GM23338 (cell line): ENCODE measurements around the gene CBFA2T2. TPM values are rescaled to one million over a fixed set of nuclear protein-coding genes. Genes with fewer than 3 reads are reported as not detected.

Source experiments
- ATAC-seq: fragments of 200-7000 bp; cut with Tn5 transposase; 3 replicates; pipeline ENCODE4 v1.9.1; 2020
- DNase-seq: peaks from one replicate; pipeline ENCODE4 v3.0.0-alpha.2; 2015; ENCODE audit warnings: low spot score
- H2AFZ ChIP-seq: fragments of 200-600 bp; sonication (generic); 2 replicates; pipeline ENCODE4 v1.8.0; 2016; ENCODE audit warnings: antibody characterized with exemption, mild to moderate bottlenecking, moderate library complexity
- H3F3A ChIP-seq: fragments of 200-600 bp; sonication (generic); replicated peaks from 2 replicates; pipeline ENCODE4 v1.8.0; 2017; ENCODE audit warnings: antibody characterized with exemption, mixed run types, low read depth
- H3K27ac ChIP-seq: fragments of 200-600 bp; sonication (generic); 2 replicates; pipeline ENCODE4 v1.6.1; 2016; ENCODE audit warnings: low read depth
- H3K27me3 ChIP-seq: fragments of 200-600 bp; sonication (generic); 2 replicates; pipeline ENCODE4 v1.8.0; 2016; ENCODE audit warnings: mild to moderate bottlenecking, mixed run types, moderate library complexity; ENCODE audit not compliant: insufficient read depth
- H3K36me3 ChIP-seq: fragments of 200-600 bp; sonication (generic); 2 replicates; pipeline ENCODE4 v1.8.0; 2016; ENCODE audit warnings: mild to moderate bottlenecking; ENCODE audit not compliant: insufficient read depth
- H3K4me1 ChIP-seq: fragments of 200-600 bp; sonication (generic); 2 replicates; pipeline ENCODE4 v1.8.0; 2016; ENCODE audit warnings: mild to moderate bottlenecking, moderate library complexity; ENCODE audit not compliant: insufficient read depth
- H3K4me2 ChIP-seq: fragments of 200-600 bp; sonication (generic); 2 replicates; pipeline ENCODE4 v1.7.1; 2017; ENCODE audit warnings: mixed run types
- H3K4me3 ChIP-seq: fragments of 200-600 bp; sonication (generic); 2 replicates; pipeline ENCODE4 v1.6.1; 2016; ENCODE audit warnings: mixed run types
- H3K79me2 ChIP-seq: fragments of 200-600 bp; sonication (generic); replicated peaks from 2 replicates; pipeline ENCODE4 v1.8.0; 2017; ENCODE audit warnings: mild to moderate bottlenecking; ENCODE audit not compliant: insufficient read depth
- H3K9me2 ChIP-seq: fragments of 200-600 bp; sonication (generic); 2 replicates; pipeline ENCODE4 v1.8.0; 2017; ENCODE audit not compliant: insufficient read depth
- H4K20me1 ChIP-seq: fragments of 200-600 bp; sonication (generic); replicated peaks from 2 replicates; pipeline ENCODE4 v1.8.0; 2017; ENCODE audit warnings: mild to moderate bottlenecking; ENCODE audit not compliant: insufficient read depth
- H3K27ac Mint-ChIP-seq: 2 replicates; pipeline ENCODE4 v1.8.0; 2020; ENCODE audit warnings: inconsistent platforms, mild to moderate bottlenecking, moderate library complexity, mixed read lengths
- H3K27me3 Mint-ChIP-seq: 3 replicates; pipeline ENCODE4 v1.8.0; 2022; ENCODE audit warnings: low read depth, mild to moderate bottlenecking, moderate library complexity, mixed read lengths, inconsistent platforms; ENCODE audit not compliant: insufficient read depth, poor library complexity
- H3K36me3 Mint-ChIP-seq: 3 replicates; pipeline ENCODE4 v1.8.0; 2021; ENCODE audit warnings: low read depth, mild to moderate bottlenecking, inconsistent platforms, moderate library complexity, mixed read lengths
- H3K4me1 Mint-ChIP-seq: 3 replicates; pipeline ENCODE4 v1.8.0; 2020; ENCODE audit warnings: mild to moderate bottlenecking, inconsistent platforms, mixed read lengths
- H3K4me3 Mint-ChIP-seq: 3 replicates; pipeline ENCODE4 v1.8.0; 2021; ENCODE audit warnings: moderate library complexity, mild to moderate bottlenecking, inconsistent platforms, mixed read lengths
- H3K9me3 Mint-ChIP-seq: 3 replicates; pipeline ENCODE4 v1.8.0; 2020; ENCODE audit warnings: moderate library complexity, mild to moderate bottlenecking, inconsistent platforms, mixed read lengths
- EZH2 ChIP-seq: fragments of 200-600 bp; sonication (generic); IDR thresholded peaks from one replicate; pipeline ENCODE4 v1.8.0; 2017; ENCODE audit warnings: antibody characterized with exemption, mild to moderate bottlenecking, low read depth; ENCODE audit not compliant: unreplicated experiment
- EZH2phosphoT487 ChIP-seq: fragments of 200-600 bp; sonication (generic); IDR thresholded peaks from one replicate; pipeline ENCODE4 v1.8.1; 2018; ENCODE audit warnings: antibody characterized with exemption; ENCODE audit not compliant: unreplicated experiment
- JUNB ChIP-seq: IDR thresholded peaks from one replicate; pipeline ENCODE4 v1.6.1; 2016; ENCODE audit warnings: antibody characterized with exemption; ENCODE audit not compliant: unreplicated experiment
- NANOG ChIP-seq: IDR thresholded peaks from 2 replicates; pipeline ENCODE4 v1.6.1; 2016; ENCODE audit warnings: antibody characterized with exemption, borderline replicate concordance
- STAT1 ChIP-seq: IDR thresholded peaks from one replicate; pipeline ENCODE4 v1.6.1; 2016; ENCODE audit warnings: antibody characterized with exemption; ENCODE audit not compliant: unreplicated experiment
- ZNF114 ChIP-seq: fragments of 250-450 bp; sonication (Bioruptor Pico); IDR thresholded peaks from 2 replicates; pipeline ENCODE4 v1.5.0; 2020; ENCODE audit warnings: mild to moderate bottlenecking, moderate library complexity
- ZNF331 ChIP-seq: fragments of 250-450 bp; sonication (Bioruptor Pico); IDR thresholded peaks from 2 replicates; pipeline ENCODE4 v1.5.0; 2020; ENCODE audit warnings: low read depth, mild to moderate bottlenecking, moderate library complexity
- polyA plus RNA-seq: library from polyadenylated mRNA; unstranded; fragments of >200 nt; fragmentation: Nextera tagmentation; extraction: Ambion mirVana; gene quantifications from 2 replicates; pipeline ENCODE4 v1.2.1, GENCODE V29; 2016
- total RNA-seq: library from RNA; depleted of rRNA; stranded (reverse); fragments of >200 nt; shearing (Covaris generic); gene quantifications from 2 replicates; pipeline ENCODE4 v1.2.3, GENCODE V29; 2014
- TF ChIP-seq, protein P1 (sequence below): IDR thresholded peaks from 2 replicates; pipeline ENCODE4 v1.6.1; 2016; ENCODE audit warnings: antibody characterized with exemption
- TF ChIP-seq, protein P2 (sequence below): fragments of 250-450 bp; sonication (Bioruptor Pico); IDR thresholded peaks from 2 replicates; pipeline ENCODE4 v1.5.0; 2020; ENCODE audit warnings: mild to moderate bottlenecking, moderate library complexity
- TF ChIP-seq, protein P3 (sequence below): IDR thresholded peaks from one replicate; pipeline ENCODE4 v1.6.1; 2018; ENCODE audit warnings: antibody characterized with exemption; ENCODE audit not compliant: unreplicated experiment
- TF ChIP-seq, protein P4 (sequence below), 2 experiments: fragments of 200-600 bp in 1 of 2; sonication (generic) in 1 of 2; conservative IDR thresholded peaks; 2 replicates each; pipeline versions ENCODE4 v1.5.1 to v1.6.1; 2016 to 2017; ENCODE audit warnings: antibody characterized with exemption in 2 of 2, low read depth in 2 of 2, mild to moderate bottlenecking in 2 of 2, moderate library complexity in 1 of 2

The CBFA2T2 gene
- total and polyA plus RNA-seq, 2 experiments from 2014 or later = 12.7 to 15.8 TPM

DNA sequence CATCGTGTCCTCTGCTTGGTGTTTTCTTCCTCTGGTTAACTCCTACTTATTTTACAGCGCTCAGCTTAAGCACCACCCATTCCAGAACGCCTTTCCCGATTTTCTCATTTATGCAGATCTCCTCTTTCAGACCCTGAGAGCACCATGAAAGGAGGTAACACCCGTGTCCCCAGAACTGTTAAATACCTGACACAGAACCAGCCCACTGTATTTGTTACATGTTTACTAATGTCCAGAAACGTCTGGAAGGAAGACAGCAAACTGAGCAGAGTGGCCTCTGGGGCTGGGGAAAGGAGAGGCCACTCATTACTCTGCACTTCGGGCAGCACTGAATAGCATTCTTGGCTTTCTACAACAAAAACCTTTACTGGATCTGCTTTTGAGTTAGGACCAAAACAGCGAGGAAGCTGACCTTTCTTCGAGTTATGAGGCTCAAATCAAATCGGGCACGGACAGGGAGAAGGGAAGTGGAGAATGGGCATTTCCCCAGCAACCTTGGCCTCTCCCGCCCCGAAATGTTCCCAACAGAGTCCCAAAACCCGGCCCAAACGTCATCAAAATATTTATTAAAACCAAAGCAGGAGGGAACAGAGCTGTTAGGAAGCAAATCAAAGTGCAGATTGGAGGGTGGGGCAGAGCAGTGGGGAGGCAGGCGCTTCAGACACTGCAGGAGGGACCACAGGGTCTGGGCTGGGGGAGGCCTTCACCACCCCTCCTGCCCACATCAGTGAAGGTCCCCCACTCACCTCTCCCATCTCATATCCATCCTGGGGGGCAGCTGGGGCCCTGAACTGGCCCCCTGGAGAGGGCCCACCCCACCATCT is 185.5 kb downstream of the CBFA2T2 start:
- H3K4me3 ChIP-seq = peak overlapping the region; percentile 78
- Mint-ChIP-seq H3K9me3 (no peaks in the 10 kb centered on the region; the same call in 2 of the 3 replicates), H3K4me3 (peak overlapping the region; percentile 69), H3K36me3 (peaks cover 50% of the 10 kb centered on the region), H3K27me3 (peaks cover 24% of the 10 kb centered on the region), H3K27ac (peak overlapping the region; percentile 0; the same call in 1 of the 2 replicates), H3K4me1 (peaks cover 33% of the 10 kb centered on the region)
- TF ChIP-seq NANOG (no peak), EZH2 (no peak), EZH2phosphoT487 (no peak), ZNF114 (CRISPR knock-in tag) (no peak), STAT1 (no peak), ZNF331 (CRISPR knock-in tag) (no peak), JUNB (no peak)
- TF ChIP-seq, protein P1, sequence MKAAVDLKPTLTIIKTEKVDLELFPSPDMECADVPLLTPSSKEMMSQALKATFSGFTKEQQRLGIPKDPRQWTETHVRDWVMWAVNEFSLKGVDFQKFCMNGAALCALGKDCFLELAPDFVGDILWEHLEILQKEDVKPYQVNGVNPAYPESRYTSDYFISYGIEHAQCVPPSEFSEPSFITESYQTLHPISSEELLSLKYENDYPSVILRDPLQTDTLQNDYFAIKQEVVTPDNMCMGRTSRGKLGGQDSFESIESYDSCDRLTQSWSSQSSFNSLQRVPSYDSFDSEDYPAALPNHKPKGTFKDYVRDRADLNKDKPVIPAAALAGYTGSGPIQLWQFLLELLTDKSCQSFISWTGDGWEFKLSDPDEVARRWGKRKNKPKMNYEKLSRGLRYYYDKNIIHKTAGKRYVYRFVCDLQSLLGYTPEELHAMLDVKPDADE = no peak
- TF ChIP-seq, protein P2, sequence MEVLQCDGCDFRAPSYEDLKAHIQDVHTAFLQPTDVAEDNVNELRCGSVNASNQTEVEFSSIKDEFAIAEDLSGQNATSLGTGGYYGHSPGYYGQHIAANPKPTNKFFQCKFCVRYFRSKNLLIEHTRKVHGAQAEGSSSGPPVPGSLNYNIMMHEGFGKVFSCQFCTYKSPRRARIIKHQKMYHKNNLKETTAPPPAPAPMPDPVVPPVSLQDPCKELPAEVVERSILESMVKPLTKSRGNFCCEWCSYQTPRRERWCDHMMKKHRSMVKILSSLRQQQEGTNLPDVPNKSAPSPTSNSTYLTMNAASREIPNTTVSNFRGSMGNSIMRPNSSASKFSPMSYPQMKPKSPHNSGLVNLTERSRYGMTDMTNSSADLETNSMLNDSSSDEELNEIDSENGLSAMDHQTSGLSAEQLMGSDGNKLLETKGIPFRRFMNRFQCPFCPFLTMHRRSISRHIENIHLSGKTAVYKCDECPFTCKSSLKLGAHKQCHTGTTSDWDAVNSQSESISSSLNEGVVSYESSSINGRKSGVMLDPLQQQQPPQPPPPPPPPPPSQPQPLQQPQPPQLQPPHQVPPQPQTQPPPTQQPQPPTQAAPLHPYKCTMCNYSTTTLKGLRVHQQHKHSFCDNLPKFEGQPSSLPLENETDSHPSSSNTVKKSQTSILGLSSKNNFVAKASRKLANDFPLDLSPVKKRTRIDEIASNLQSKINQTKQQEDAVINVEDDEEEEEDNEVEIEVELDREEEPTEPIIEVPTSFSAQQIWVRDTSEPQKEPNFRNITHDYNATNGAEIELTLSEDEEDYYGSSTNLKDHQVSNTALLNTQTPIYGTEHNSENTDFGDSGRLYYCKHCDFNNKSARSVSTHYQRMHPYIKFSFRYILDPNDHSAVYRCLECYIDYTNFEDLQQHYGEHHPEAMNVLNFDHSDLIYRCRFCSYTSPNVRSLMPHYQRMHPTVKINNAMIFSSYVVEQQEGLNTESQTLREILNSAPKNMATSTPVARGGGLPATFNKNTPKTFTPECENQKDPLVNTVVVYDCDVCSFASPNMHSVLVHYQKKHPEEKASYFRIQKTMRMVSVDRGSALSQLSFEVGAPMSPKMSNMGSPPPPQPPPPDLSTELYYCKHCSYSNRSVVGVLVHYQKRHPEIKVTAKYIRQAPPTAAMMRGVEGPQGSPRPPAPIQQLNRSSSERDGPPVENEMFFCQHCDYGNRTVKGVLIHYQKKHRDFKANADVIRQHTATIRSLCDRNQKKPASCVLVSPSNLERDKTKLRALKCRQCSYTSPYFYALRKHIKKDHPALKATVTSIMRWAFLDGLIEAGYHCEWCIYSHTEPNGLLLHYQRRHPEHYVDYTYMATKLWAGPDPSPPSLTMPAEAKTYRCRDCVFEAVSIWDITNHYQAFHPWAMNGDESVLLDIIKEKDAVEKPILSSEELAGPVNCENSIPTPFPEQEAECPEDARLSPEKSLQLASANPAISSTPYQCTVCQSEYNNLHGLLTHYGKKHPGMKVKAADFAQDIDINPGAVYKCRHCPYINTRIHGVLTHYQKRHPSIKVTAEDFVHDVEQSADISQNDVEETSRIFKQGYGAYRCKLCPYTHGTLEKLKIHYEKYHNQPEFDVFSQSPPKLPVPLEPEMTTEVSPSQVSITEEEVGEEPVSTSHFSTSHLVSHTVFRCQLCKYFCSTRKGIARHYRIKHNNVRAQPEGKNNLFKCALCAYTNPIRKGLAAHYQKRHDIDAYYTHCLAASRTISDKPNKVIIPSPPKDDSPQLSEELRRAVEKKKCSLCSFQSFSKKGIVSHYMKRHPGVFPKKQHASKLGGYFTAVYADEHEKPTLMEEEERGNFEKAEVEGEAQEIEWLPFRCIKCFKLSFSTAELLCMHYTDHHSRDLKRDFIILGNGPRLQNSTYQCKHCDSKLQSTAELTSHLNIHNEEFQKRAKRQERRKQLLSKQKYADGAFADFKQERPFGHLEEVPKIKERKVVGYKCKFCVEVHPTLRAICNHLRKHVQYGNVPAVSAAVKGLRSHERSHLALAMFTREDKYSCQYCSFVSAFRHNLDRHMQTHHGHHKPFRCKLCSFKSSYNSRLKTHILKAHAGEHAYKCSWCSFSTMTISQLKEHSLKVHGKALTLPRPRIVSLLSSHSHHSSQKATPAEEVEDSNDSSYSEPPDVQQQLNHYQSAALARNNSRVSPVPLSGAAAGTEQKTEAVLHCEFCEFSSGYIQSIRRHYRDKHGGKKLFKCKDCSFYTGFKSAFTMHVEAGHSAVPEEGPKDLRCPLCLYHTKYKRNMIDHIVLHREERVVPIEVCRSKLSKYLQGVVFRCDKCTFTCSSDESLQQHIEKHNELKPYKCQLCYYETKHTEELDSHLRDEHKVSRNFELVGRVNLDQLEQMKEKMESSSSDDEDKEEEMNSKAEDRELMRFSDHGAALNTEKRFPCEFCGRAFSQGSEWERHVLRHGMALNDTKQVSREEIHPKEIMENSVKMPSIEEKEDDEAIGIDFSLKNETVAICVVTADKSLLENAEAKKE (CRISPR knock-in tag) = no peak
- TF ChIP-seq, protein P3, sequence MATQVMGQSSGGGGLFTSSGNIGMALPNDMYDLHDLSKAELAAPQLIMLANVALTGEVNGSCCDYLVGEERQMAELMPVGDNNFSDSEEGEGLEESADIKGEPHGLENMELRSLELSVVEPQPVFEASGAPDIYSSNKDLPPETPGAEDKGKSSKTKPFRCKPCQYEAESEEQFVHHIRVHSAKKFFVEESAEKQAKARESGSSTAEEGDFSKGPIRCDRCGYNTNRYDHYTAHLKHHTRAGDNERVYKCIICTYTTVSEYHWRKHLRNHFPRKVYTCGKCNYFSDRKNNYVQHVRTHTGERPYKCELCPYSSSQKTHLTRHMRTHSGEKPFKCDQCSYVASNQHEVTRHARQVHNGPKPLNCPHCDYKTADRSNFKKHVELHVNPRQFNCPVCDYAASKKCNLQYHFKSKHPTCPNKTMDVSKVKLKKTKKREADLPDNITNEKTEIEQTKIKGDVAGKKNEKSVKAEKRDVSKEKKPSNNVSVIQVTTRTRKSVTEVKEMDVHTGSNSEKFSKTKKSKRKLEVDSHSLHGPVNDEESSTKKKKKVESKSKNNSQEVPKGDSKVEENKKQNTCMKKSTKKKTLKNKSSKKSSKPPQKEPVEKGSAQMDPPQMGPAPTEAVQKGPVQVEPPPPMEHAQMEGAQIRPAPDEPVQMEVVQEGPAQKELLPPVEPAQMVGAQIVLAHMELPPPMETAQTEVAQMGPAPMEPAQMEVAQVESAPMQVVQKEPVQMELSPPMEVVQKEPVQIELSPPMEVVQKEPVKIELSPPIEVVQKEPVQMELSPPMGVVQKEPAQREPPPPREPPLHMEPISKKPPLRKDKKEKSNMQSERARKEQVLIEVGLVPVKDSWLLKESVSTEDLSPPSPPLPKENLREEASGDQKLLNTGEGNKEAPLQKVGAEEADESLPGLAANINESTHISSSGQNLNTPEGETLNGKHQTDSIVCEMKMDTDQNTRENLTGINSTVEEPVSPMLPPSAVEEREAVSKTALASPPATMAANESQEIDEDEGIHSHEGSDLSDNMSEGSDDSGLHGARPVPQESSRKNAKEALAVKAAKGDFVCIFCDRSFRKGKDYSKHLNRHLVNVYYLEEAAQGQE = no peak
- TF ChIP-seq, protein P4, sequence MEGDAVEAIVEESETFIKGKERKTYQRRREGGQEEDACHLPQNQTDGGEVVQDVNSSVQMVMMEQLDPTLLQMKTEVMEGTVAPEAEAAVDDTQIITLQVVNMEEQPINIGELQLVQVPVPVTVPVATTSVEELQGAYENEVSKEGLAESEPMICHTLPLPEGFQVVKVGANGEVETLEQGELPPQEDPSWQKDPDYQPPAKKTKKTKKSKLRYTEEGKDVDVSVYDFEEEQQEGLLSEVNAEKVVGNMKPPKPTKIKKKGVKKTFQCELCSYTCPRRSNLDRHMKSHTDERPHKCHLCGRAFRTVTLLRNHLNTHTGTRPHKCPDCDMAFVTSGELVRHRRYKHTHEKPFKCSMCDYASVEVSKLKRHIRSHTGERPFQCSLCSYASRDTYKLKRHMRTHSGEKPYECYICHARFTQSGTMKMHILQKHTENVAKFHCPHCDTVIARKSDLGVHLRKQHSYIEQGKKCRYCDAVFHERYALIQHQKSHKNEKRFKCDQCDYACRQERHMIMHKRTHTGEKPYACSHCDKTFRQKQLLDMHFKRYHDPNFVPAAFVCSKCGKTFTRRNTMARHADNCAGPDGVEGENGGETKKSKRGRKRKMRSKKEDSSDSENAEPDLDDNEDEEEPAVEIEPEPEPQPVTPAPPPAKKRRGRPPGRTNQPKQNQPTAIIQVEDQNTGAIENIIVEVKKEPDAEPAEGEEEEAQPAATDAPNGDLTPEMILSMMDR (conservative IDR thresholded peaks at IDR 0.05; ENCODE audit: low read depth in 2 of 2) = no peak
- no peaks in the 10 kb centered on the region for H3K9me2 ChIP-seq
- peaks cover 6% of the 10 kb centered on the region; the same call in 1 of the 2 replicates for H4K20me1 ChIP-seq
- peak overlapping the region; percentile 99 for H3K4me2 ChIP-seq
- peak overlapping the region; percentile 52 for H3K27ac ChIP-seq
- H3K27me3 ChIP-seq = no peaks in the 10 kb centered on the region
- H3K4me1 ChIP-seq = peaks cover 19% of the 10 kb centered on the region
- H3K79me2 ChIP-seq = no peaks in the 10 kb centered on the region; the same call in 1 of the 2 replicates
- ATAC-seq = no peak
- peak overlapping the region; percentile 97 for H2AFZ ChIP-seq
- peaks cover 4% of the 10 kb centered on the region for H3K36me3 ChIP-seq
- peaks cover 15% of the 10 kb centered on the region; the same call in 1 of the 2 replicates for H3F3A ChIP-seq
- no peak for DNase-seq
